Thyroid gland (tissue), 4 donors: ENCODE data around the gene GPRC5D.

Source experiments
- CTCF ChIP-seq, 6 experiments: fragments of 200-600 bp in 3 of 6; fragments of 450-650 bp in 3 of 6; sonication (generic) in 3 of 6; IDR thresholded peaks; one replicate each; pipeline ENCODE4 v1.5.1; 2016 to 2019; ENCODE audit warnings: antibody characterized with exemption in 6 of 6, mild to moderate bottlenecking in 2 of 6, inconsistent platforms in 1 of 6, moderate library complexity in 1 of 6
- POLR2A ChIP-seq, 2 donors: fragments of 450-650 bp; IDR thresholded peaks; one replicate each; pipeline ENCODE4 v1.6.1; 2017; ENCODE audit warnings: antibody characterized with exemption in 2 of 2, mild to moderate bottlenecking in 2 of 2, moderate library complexity in 1 of 2

- TF ChIP-seq CTCF (IDR thresholded peaks at IDR 0.05) (no peak), POLR2A (IDR thresholded peaks at IDR 0.05) (no peak)
Measured at GRCh38 chr12:12909228-12909994, 42.6 kb downstream of the GPRC5D start.
